Fibroblast of lung (primary cell): ENCODE results near the gene ARHGEF39.

ENCODE experiments used
- EZH2 ChIP-seq: IDR thresholded peaks from 2 replicates; pipeline ENCODE4 v1.5.1; 2012; ENCODE audit warnings: low read length, control low read depth, mild to moderate bottlenecking; ENCODE audit errors: missing control alignments
- TF ChIP-seq, protein P1 (sequence below), 2 donors: IDR thresholded peaks in 1 of 2; conservative IDR thresholded peaks in 1 of 2; 1 replicate in 1 of 2; 2 replicates in 1 of 2; pipeline ENCODE4 v1.5.1; 2011 to 2012; ENCODE audit warnings: low read length in 2 of 2, control low read depth in 1 of 2, inconsistent platforms in 1 of 2, low read depth in 1 of 2, mild to moderate bottlenecking in 1 of 2

DNA sequence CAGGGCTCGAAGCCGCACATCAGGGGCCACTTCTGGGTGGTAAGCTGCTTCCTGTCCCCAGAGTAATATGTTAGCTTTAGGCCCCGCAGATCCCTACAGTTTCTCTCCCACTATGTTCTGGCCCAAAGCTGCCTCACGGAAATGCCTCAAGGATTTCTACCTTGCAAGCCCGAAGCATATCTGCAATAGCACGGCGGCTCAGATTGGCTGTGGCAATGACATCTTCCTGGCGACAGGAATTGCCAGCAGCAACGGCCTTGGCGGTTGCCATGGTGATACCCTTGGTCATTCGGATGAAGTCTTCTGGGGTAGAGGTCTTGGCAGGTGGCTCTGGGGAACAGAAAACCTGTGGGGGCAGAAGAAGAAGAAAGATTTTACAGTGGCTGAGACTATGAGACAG is 35.0 kb upstream of the ARHGEF39 start:
- TF ChIP-seq, protein P1, sequence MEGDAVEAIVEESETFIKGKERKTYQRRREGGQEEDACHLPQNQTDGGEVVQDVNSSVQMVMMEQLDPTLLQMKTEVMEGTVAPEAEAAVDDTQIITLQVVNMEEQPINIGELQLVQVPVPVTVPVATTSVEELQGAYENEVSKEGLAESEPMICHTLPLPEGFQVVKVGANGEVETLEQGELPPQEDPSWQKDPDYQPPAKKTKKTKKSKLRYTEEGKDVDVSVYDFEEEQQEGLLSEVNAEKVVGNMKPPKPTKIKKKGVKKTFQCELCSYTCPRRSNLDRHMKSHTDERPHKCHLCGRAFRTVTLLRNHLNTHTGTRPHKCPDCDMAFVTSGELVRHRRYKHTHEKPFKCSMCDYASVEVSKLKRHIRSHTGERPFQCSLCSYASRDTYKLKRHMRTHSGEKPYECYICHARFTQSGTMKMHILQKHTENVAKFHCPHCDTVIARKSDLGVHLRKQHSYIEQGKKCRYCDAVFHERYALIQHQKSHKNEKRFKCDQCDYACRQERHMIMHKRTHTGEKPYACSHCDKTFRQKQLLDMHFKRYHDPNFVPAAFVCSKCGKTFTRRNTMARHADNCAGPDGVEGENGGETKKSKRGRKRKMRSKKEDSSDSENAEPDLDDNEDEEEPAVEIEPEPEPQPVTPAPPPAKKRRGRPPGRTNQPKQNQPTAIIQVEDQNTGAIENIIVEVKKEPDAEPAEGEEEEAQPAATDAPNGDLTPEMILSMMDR (conservative IDR thresholded peaks at IDR 0.05 in 1 of 2, IDR thresholded peaks at IDR 0.05 in 1 of 2; ENCODE audit: low read depth in 1 of 2, low read length in 2 of 2), result no peak
- no peak for TF ChIP-seq EZH2
